Progenitor cell of endocrine pancreas (in vitro differentiated cells): ENCODE results near the gene DMRTA2. TPM values are rescaled to one million over a fixed set of nuclear protein-coding genes. Genes with fewer than 3 reads are reported as not detected.

Experiments
- DNase-seq: peaks from one replicate; pipeline ENCODE4 v3.0.0; 2021; ENCODE audit warnings: low spot score; ENCODE audit not compliant: unreplicated experiment
- H3K27ac Mint-ChIP-seq: 2 replicates; pipeline ENCODE4 v1.8.0; 2021; ENCODE audit warnings: mild to moderate bottlenecking, moderate library complexity, mixed read lengths
- H3K27me3 Mint-ChIP-seq: 2 replicates; pipeline ENCODE4 v1.8.0; 2021; ENCODE audit warnings: mixed read lengths
- H3K36me3 Mint-ChIP-seq: 2 replicates; pipeline ENCODE4 v1.8.0; 2022; ENCODE audit warnings: mixed read lengths; ENCODE audit not compliant: insufficient read depth
- H3K4me1 Mint-ChIP-seq: 2 replicates; pipeline ENCODE4 v1.8.0; 2021; ENCODE audit warnings: low read depth, mixed read lengths
- H3K4me3 Mint-ChIP-seq: 2 replicates; pipeline ENCODE4 v1.8.0; 2021; ENCODE audit warnings: low read depth, mild to moderate bottlenecking, moderate library complexity, mixed read lengths
- H3K9me3 Mint-ChIP-seq: 2 replicates; pipeline ENCODE4 v1.8.0; 2021; ENCODE audit warnings: low read depth, mixed read lengths
- total RNA-seq: library from RNA; stranded (reverse); gene quantifications from 2 replicates; pipeline ENCODE4 v1.2.1, GENCODE V29; 2021
- TF ChIP-seq, protein P1 (sequence below): fragments of 200-600 bp; sonication (generic); IDR thresholded peaks from one replicate; pipeline ENCODE4 v1.5.0; 2021; ENCODE audit warnings: antibody characterized with exemption, mild to moderate bottlenecking; ENCODE audit not compliant: unreplicated experiment

Gene DMRTA2
- total RNA-seq, 1 donor from 2014 or later, result not detected

GRCh38 chr1:50423670-50424000 lies 392 bp upstream of the DMRTA2 start:
- H3K27ac Mint-ChIP-seq, result peak overlapping the region; percentile 84

DNA sequence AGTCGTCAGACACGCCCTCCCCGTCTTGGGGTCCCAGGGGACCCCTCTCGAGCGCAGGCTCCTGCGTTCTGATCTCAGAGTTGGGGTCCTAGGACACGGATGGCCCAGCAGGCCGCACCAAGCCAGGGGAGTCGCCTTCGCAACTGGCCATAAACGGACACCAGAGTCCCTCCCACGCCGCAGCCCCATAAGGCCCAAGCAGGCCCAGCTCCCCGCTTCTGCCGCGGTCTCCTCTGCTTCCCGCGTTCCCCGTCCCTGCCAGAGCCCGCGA lies 633 bp downstream of the DMRTA2 start:
- peaks cover 14% of the 10 kb centered on the region for H3K4me1 Mint-ChIP-seq
- no peak overlapping the region for H3K4me3 Mint-ChIP-seq
- no peak for DNase-seq
- peaks cover 84% of the 10 kb centered on the region for H3K27me3 Mint-ChIP-seq
- no peaks in the 10 kb centered on the region for H3K9me3 Mint-ChIP-seq
- H3K36me3 Mint-ChIP-seq, result no peaks in the 10 kb centered on the region
- H3K27ac Mint-ChIP-seq, result peak overlapping the region; percentile 71
- TF ChIP-seq, protein P1, sequence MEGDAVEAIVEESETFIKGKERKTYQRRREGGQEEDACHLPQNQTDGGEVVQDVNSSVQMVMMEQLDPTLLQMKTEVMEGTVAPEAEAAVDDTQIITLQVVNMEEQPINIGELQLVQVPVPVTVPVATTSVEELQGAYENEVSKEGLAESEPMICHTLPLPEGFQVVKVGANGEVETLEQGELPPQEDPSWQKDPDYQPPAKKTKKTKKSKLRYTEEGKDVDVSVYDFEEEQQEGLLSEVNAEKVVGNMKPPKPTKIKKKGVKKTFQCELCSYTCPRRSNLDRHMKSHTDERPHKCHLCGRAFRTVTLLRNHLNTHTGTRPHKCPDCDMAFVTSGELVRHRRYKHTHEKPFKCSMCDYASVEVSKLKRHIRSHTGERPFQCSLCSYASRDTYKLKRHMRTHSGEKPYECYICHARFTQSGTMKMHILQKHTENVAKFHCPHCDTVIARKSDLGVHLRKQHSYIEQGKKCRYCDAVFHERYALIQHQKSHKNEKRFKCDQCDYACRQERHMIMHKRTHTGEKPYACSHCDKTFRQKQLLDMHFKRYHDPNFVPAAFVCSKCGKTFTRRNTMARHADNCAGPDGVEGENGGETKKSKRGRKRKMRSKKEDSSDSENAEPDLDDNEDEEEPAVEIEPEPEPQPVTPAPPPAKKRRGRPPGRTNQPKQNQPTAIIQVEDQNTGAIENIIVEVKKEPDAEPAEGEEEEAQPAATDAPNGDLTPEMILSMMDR, result no peak

More at GRCh38 chr1:50423670-50424000, 392 bp upstream of the DMRTA2 start:
- TF ChIP-seq, protein P1, result no peak
- H3K4me1 Mint-ChIP-seq, result peaks cover 14% of the 10 kb centered on the region
- no peaks in the 10 kb centered on the region for H3K9me3 Mint-ChIP-seq
- DNase-seq, result no peak
- H3K36me3 Mint-ChIP-seq, result no peaks in the 10 kb centered on the region
- peaks cover 84% of the 10 kb centered on the region for H3K27me3 Mint-ChIP-seq
- H3K4me3 Mint-ChIP-seq, result peak overlapping the region; percentile 70

DNA sequence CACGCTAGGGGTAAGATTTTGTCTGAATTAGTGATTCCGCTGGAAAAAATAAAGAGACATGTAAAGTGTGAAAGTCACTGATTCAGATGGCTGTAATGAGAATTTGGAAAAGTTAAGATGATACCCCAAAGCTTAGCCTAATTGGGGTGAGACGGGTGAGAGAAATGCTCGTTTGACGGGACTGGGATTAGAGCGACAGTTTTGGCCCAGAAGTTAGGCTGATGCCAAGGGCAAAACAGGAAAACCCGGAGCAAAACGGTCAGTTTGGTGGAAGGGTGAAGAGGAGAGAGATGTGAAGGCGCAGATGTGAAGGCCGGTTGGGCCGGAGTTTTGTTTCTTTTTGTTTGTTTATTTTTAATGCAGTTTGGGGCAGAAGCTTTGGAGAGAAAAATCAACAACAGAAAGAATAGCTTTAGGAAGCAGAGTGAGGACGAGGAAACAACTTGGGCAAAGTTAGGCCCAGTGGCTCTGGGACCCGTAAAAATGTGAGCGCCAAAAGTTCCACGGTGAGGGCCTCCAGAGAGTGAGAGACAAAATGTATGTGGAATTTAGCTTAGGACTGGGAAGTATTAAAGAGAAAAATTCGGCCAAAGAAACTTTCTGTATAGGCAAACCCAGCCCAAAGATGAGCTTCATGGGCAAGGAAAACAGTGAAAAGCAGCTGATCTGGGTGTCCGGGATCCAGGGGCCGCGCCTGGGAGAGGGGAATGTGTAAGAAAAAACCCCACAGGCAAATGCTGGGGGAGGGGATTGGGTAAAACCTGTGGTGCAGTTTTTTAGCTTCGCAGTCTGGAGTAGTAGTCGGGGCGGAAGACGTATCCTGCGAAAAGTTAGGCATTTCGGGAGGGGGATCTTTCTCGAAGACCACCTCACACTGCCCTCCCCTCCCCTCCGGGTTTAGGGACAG lies 1.2 kb downstream of the DMRTA2 start:
- H3K27me3 Mint-ChIP-seq, result peaks cover 84% of the 10 kb centered on the region
- H3K4me3 Mint-ChIP-seq, result no peak overlapping the region
- no peak for DNase-seq
- no peak overlapping the region for H3K27ac Mint-ChIP-seq
- H3K36me3 Mint-ChIP-seq, result no peaks in the 10 kb centered on the region
- no peaks in the 10 kb centered on the region for H3K9me3 Mint-ChIP-seq
- peaks cover 11% of the 10 kb centered on the region for H3K4me1 Mint-ChIP-seq
- TF ChIP-seq, protein P1, result no peak

DNA sequence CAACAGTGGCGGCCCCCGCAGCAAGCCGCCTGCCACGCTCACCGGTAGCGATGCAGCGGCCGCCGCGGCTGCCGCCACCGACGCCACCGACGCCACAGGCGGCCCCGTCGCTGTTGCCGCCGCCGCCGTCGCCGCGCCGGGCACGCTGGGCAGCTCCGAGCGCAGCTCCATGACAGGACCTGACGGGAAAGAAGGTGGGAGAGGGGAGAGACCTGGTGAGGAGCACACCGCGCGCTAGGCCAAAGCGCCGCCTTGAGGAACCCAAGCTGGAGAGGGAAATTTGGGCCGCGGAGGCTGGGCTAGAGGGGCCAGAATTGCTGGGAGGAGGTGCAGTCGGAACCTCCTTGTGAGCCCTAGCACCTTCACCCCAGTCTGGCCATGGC lies 1.9 kb downstream of the DMRTA2 start:
- no peaks in the 10 kb centered on the region for H3K9me3 Mint-ChIP-seq
- peaks cover 86% of the 10 kb centered on the region for H3K27me3 Mint-ChIP-seq
- no peak overlapping the region for H3K27ac Mint-ChIP-seq
- no peak for DNase-seq
- no peaks in the 10 kb centered on the region for H3K36me3 Mint-ChIP-seq
- no peak overlapping the region for H3K4me3 Mint-ChIP-seq
- TF ChIP-seq, protein P1, result no peak
- H3K4me1 Mint-ChIP-seq, result peaks cover 15% of the 10 kb centered on the region

GRCh38 chr1:50420689-50421365 lies 2.4 kb downstream of the DMRTA2 start:
- Mint-ChIP-seq H3K27me3 (peaks cover 86% of the 10 kb centered on the region), H3K27ac (no peak overlapping the region), H3K4me3 (peak overlapping the region; percentile 23), H3K4me1 (peaks cover 15% of the 10 kb centered on the region), H3K9me3 (no peaks in the 10 kb centered on the region), H3K36me3 (no peaks in the 10 kb centered on the region)
- TF ChIP-seq, protein P1, result no peak
- DNase-seq, result peak; percentile 32
